Esophagus muscularis mucosa (tissue), 4 donors: ENCODE results near the gene CSF2RB. TPM values are rescaled to one million over a fixed set of nuclear protein-coding genes. Genes with fewer than 3 reads are reported as not detected.

ENCODE experiments used
- DNase-seq: peaks from one replicate; pipeline ENCODE4 v3.0.0-alpha.2; 2017; ENCODE audit errors: extremely low spot score
- H3K27ac ChIP-seq, 4 donors: fragments of 200-600 bp; sonication (generic); replicated peaks in 1 of 4; 1 replicate in 3 of 4; 2 replicates in 1 of 4; pipeline ENCODE4 v1.5.1; 2016 to 2019; ENCODE audit warnings: mild to moderate bottlenecking in 1 of 4
- H3K27me3 ChIP-seq, 4 donors: fragments of 200-600 bp; sonication (generic); one replicate each; pipeline versions ENCODE4 v1.5.1 to v1.6.0; 2016 to 2019
- H3K36me3 ChIP-seq, 4 donors: fragments of 200-600 bp; sonication (generic); one replicate each; pipeline ENCODE4 v1.5.1; 2016 to 2019
- H3K4me1 ChIP-seq, 4 donors: fragments of 200-600 bp; sonication (generic); one replicate each; pipeline ENCODE4 v1.5.1; 2016 to 2019
- H3K4me3 ChIP-seq, 4 donors: fragments of 200-600 bp; sonication (generic); 1 replicate in 2 of 4; 2 replicates in 2 of 4; pipeline ENCODE4 v1.5.1; 2016 to 2019; ENCODE audit warnings: mild to moderate bottlenecking in 4 of 4, moderate library complexity in 1 of 4
- H3K9me3 ChIP-seq, 4 donors: fragments of 200-600 bp; sonication (generic); 1 replicate in 3 of 4; 2 replicates in 1 of 4; pipeline ENCODE4 v1.5.1; 2016 to 2019
- EP300 ChIP-seq: sonication (generic); formaldehyde crosslinking; IDR thresholded peaks from one replicate; pipeline ENCODE4 v1.6.1; 2017; ENCODE audit warnings: antibody characterized with exemption
- POLR2A ChIP-seq: fragments of 450-650 bp; IDR thresholded peaks from one replicate; pipeline ENCODE4 v1.6.1; 2017; ENCODE audit warnings: antibody characterized with exemption, moderate library complexity, mild to moderate bottlenecking, low read depth
- POLR2AphosphoS5 ChIP-seq, 2 donors: sonication (generic); formaldehyde crosslinking; IDR thresholded peaks; one replicate each; pipeline ENCODE4 v1.6.1; 2017; ENCODE audit warnings: antibody characterized with exemption in 2 of 2
- WGBS: methylation state at CpG from one replicate; pipeline ENCODE4 v1.1.5; 2018; 5-methylcytosine and 5-hydroxymethylcytosine counted together
- intact Hi-C: fragments of 100-400 bp; cut with DNase I; formaldehyde crosslinking; loops from one replicate; pipeline ENCODE4 v1.15.1; 2023
- total RNA-seq, 4 donors: library from RNA; depleted of rRNA; stranded (reverse); fragments of >200 nt; gene quantifications; one replicate each; pipeline versions ENCODE4 v1.1.0 to v1.2.1, GENCODE V29; 2016
- TF ChIP-seq, protein P1 (sequence below), 3 experiments: fragments of 200-600 bp in 2 of 3; fragments of 450-650 bp in 1 of 3; sonication (generic) in 2 of 3; IDR thresholded peaks; one replicate each; pipeline ENCODE4 v1.5.1; 2017 to 2019; ENCODE audit warnings: antibody characterized with exemption in 3 of 3, mild to moderate bottlenecking in 2 of 3, moderate library complexity in 1 of 3

The CSF2RB gene
- total RNA-seq, 4 donors from 2014 or later = 4.6 to 19.4 (median 6.2) TPM

DNA sequence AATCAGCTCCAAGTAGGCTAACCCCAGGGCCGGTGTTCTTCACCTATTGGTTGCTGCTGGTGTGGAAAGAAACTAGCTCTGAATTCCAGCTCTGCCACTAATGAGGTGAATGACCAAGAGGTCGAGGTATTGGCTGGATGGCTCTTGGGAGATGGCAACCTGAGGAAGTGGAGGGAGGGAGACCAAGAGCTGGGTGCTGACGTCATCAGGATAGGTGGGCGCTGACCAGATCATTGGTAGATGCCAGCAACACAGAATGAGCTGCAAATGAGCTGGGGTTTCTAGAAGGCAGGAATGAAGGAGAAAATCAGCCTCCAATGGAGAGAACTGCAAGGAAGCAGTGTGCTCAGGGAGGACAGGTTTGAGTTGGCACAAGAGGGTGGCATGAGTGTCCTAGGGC lies 14.7 kb upstream of the CSF2RB start:
- Histone ChIP-seq H3K27ac (no peak overlapping the region), H3K36me3 (no peaks in the 10 kb centered on the region), H3K4me1 (no peaks in the 10 kb centered on the region), H3K4me3 (no peak overlapping the region), H3K9me3 (peaks cover 0 to 21% (median 7%) of the 10 kb centered on the region in 4 donors), H3K27me3 (peaks cover 0 to 51% (median 0%) of the 10 kb centered on the region in 4 donors)
- TF ChIP-seq, protein P1, sequence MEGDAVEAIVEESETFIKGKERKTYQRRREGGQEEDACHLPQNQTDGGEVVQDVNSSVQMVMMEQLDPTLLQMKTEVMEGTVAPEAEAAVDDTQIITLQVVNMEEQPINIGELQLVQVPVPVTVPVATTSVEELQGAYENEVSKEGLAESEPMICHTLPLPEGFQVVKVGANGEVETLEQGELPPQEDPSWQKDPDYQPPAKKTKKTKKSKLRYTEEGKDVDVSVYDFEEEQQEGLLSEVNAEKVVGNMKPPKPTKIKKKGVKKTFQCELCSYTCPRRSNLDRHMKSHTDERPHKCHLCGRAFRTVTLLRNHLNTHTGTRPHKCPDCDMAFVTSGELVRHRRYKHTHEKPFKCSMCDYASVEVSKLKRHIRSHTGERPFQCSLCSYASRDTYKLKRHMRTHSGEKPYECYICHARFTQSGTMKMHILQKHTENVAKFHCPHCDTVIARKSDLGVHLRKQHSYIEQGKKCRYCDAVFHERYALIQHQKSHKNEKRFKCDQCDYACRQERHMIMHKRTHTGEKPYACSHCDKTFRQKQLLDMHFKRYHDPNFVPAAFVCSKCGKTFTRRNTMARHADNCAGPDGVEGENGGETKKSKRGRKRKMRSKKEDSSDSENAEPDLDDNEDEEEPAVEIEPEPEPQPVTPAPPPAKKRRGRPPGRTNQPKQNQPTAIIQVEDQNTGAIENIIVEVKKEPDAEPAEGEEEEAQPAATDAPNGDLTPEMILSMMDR (IDR thresholded peaks at IDR 0.05) = no peak
- TF ChIP-seq POLR2A (no peak), EP300 (no peak), POLR2AphosphoS5 (IDR thresholded peaks at IDR 0.05) (no peak)
- intact Hi-C loops = no loop called here
- DNase-seq = peak; percentile 8
- 82% methylated on average over 4 of the region's 4 CpGs for WGBS

DNA sequence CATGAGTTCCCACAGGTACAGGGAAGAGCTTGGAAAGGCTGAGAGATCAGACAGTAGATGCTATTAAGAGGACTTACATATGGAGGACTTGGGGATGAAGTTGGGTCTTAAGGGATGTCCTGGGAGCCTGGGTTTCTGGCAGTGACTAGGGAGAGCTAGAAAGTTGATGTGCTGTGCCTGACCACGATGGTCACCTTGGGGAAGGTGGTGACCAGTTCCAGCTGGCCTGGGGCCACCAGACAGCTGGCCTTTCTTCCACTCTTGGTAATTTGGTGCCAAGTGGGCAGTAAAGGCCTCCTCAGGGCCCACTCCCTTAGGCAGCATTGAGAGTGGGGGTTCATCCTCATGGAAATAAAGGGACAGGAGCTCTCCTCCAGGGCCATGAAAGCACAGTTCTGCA lies 13.9 kb upstream of the CSF2RB start:
- intact Hi-C loops = no loop called here
- peaks cover 0 to 59% (median 0%) of the 10 kb centered on the region in 4 donors for H3K27me3 ChIP-seq
- H3K27ac ChIP-seq = no peak overlapping the region
- WGBS = 88% methylated on average over 1 of the region's 1 CpG
- H3K36me3 ChIP-seq = no peaks in the 10 kb centered on the region
- no peak overlapping the region for H3K4me3 ChIP-seq
- DNase-seq = peak; percentile 62
- TF ChIP-seq POLR2A (no peak), EP300 (no peak), POLR2AphosphoS5 (IDR thresholded peaks at IDR 0.05) (no peak)
- H3K4me1 ChIP-seq = no peaks in the 10 kb centered on the region
- peaks cover 0 to 21% (median 7%) of the 10 kb centered on the region in 4 donors for H3K9me3 ChIP-seq

DNA sequence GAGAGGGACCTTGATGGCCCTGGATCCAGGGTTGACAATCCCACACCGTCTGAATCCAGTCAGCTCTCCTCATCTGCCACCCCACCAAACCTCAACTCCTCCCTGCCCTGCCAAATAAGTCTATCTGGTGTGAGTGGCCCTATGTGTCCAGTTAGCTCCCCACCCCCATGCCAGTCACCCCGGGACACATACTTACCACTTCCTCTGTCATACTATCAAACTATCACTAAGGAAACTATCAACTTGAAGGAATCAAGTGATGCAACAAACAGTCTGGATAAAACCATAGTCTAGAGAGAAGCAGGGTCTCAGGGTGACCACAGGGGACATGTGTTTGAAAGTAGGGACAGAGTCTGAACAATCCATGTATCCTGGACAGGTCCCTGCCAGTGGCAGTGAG lies 13.2 kb upstream of the CSF2RB start:
- TF ChIP-seq POLR2AphosphoS5 (IDR thresholded peaks at IDR 0.05) = no peak
- TF ChIP-seq POLR2A = no peak
- TF ChIP-seq EP300 = no peak
- TF ChIP-seq, protein P1 (IDR thresholded peaks at IDR 0.05) = no peak
- H3K4me1 ChIP-seq = no peaks in the 10 kb centered on the region
- no peaks in the 10 kb centered on the region for H3K36me3 ChIP-seq
- peaks cover 0 to 20% (median 5%) of the 10 kb centered on the region in 4 donors for H3K9me3 ChIP-seq
- peaks cover 0 to 66% (median 0%) of the 10 kb centered on the region in 4 donors for H3K27me3 ChIP-seq
- intact Hi-C loops = no loop called here
- peak overlapping the region in 1 of 4 donors; percentile 26 for H3K27ac ChIP-seq
- no peak overlapping the region for H3K4me3 ChIP-seq
- DNase-seq = no peak
- 78% methylated on average over 2 of the region's 2 CpGs for WGBS

DNA sequence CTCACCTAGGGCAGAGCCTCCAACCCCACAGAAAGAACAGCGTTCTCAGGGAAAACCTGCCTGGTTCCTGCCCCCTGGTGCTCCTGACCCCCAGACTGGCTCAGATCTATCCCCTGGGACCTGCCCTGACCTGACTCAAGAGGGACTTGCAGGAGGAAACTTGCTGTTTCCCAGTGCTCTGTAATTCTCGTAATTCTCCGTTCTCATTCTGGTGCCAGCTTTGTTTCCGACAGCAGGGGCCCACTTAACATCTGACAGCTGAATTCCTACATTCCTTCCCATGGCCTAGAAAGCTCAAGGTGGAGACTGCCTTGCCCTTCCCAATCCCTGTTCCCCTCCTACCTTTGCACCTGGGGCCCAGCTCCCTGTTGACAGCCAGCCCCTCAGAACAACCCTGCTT lies 12.5 kb upstream of the CSF2RB start:
- H3K9me3 ChIP-seq = peaks cover 0 to 14% (median 2%) of the 10 kb centered on the region in 4 donors
- peak overlapping the region in 1 of 4 donors; percentile 26 for H3K27ac ChIP-seq
- peaks cover 0 to 70% (median 0%) of the 10 kb centered on the region in 4 donors for H3K27me3 ChIP-seq
- intact Hi-C loops = no loop called here
- DNase-seq = no peak
- TF ChIP-seq POLR2AphosphoS5 (IDR thresholded peaks at IDR 0.05) (no peak), POLR2A (no peak), EP300 (no peak)
- TF ChIP-seq, protein P1 (IDR thresholded peaks at IDR 0.05) = no peak
- no peaks in the 10 kb centered on the region for H3K36me3 ChIP-seq
- no peaks in the 10 kb centered on the region for H3K4me1 ChIP-seq
- no peak overlapping the region for H3K4me3 ChIP-seq
- 32% methylated on average over 4 of the region's 4 CpGs for WGBS

- WGBS = 85% methylated on average over 12 of the region's 13 CpGs
- no peak overlapping the region for H3K4me3 ChIP-seq
- H3K27me3 ChIP-seq = peaks cover 0 to 77% (median 0%) of the 10 kb centered on the region in 4 donors
- DNase-seq = no peak
- no peaks in the 10 kb centered on the region for H3K4me1 ChIP-seq
- H3K9me3 ChIP-seq = peaks cover 0 to 11% (median 0%) of the 10 kb centered on the region in 4 donors
- no peaks in the 10 kb centered on the region for H3K36me3 ChIP-seq
- no peak overlapping the region for H3K27ac ChIP-seq
- intact Hi-C loops = no loop called here
- TF ChIP-seq EP300 (no peak), POLR2AphosphoS5 (IDR thresholded peaks at IDR 0.05) (no peak), POLR2A (no peak)
- TF ChIP-seq, protein P1 (IDR thresholded peaks at IDR 0.05) = no peak
These were observed 11.9 kb upstream of the CSF2RB start for GRCh38 chr22:36901411-36902142.
